Measurements from ENCODE around the gene FMNL2. TPM values are rescaled to one million over a fixed set of nuclear protein-coding genes. Genes with fewer than 3 reads are reported as not detected.

The FMNL2 gene
- total RNA-seq, 1 experiment from 2014 or later, result 28.1 TPM

DNA sequence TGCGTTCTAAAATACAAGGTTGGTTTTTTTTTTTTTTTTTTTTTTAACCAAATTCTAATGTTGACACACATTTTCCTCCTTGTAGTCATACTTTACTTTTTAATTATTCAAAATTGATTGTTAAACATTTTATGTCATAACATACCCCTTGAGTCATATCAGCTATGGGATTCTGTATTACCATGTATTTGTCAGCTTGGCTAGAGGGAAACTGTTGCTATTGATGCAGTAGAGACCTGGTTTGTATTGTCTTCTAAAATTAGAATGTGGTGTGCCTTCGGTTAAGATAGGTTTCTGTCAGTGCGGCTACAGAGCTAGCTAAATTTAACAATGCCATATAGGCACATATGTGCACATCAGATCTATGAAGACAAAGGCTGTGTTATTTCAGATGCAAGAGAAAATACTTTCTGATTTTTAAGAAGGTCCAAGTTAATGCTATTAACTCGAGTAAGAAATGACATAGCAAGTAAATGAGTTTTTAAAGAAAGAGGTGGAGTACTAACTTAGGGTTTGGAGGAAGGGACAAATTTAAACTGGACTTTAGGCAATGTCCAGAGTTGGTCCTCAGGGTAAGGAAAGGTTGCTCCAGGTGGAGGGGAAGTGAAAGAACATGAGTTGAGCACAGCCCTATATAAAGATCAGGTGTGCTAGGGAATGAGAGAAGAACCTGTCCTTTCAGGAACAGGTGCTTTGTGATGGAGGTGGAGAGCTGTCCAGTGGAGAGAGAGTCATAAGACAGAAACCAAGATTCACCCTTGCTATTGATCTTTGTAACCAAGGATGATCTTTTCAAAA, 230.0 kb downstream of the FMNL2 start:
- Histone ChIP-seq H3K27me3 (ENCODE audit: insufficient read depth, low read length) (no peaks in the 10 kb centered on the region), H3K4me1 (ENCODE audit: control insufficient read depth in 1 of 2, insufficient read depth in 2 of 2, low read length in 2 of 2) (no peaks in the 10 kb centered on the region), H3K4me3 (replicated peaks in 1 of 2; ENCODE audit: low read depth in 1 of 2, low read length in 2 of 2) (no peak overlapping the region), H4K20me1 (ENCODE audit: insufficient read depth) (no peaks in the 10 kb centered on the region), H3K27ac (ENCODE audit: low read depth, low read length) (no peak overlapping the region), H3K9me3 (ENCODE audit: control insufficient read depth in 1 of 2, insufficient read depth in 1 of 2, low read depth in 1 of 2, low read length in 2 of 2) (no peaks in the 10 kb centered on the region), H3K4me2 (ENCODE audit: low read length) (no peak overlapping the region), H3K79me2 (ENCODE audit: insufficient read depth, low read length) (no peaks in the 10 kb centered on the region), H3K9ac (ENCODE audit: low read length) (no peak overlapping the region), H2AFZ (ENCODE audit: low read depth, low read length, poor library complexity, severe bottlenecking) (no peak overlapping the region), H3K36me3 (ENCODE audit: control insufficient read depth in 1 of 2, insufficient read depth in 2 of 2, low read length in 2 of 2) (no peaks in the 10 kb centered on the region), H3K9me2 (ENCODE audit: insufficient read depth) (no peaks in the 10 kb centered on the region)
- ChIA-PET CTCF (no interaction called here), POLR2A (no interaction called here), RAD21 (ENCODE audit: low non-redundant PET in 1 of 2, low total read pairs in 2 of 2, uncharacterized antibody in 2 of 2, unreplicated experiment in 2 of 2) (no interaction called here)
- TF ChIP-seq, protein P1, sequence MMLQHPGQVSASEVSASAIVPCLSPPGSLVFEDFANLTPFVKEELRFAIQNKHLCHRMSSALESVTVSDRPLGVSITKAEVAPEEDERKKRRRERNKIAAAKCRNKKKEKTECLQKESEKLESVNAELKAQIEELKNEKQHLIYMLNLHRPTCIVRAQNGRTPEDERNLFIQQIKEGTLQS (IDR thresholded peaks at IDR 0.05), result no peak
- no peak for TF ChIP-seq CEBPB (IDR thresholded peaks at IDR 0.05; ENCODE audit: low read depth)
- no peak for TF ChIP-seq ZFX (IDR thresholded peaks at IDR 0.05)
- no peak for TF ChIP-seq EGR1 (IDR thresholded peaks at IDR 0.05; ENCODE audit: low read depth)
- no peak for TF ChIP-seq ZNF274 (IDR thresholded peaks at IDR 0.05; ENCODE audit: low read depth, low read length)
- TF ChIP-seq, protein P2, sequence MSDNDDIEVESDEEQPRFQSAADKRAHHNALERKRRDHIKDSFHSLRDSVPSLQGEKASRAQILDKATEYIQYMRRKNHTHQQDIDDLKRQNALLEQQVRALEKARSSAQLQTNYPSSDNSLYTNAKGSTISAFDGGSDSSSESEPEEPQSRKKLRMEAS (IDR thresholded peaks at IDR 0.05), result no peak
- TF ChIP-seq POLR2A (IDR thresholded peaks at IDR 0.05; ENCODE audit: borderline replicate concordance, extremely low read depth, insufficient read depth, insufficient read length), result no peak
- TF ChIP-seq CBX3 (IDR thresholded peaks at IDR 0.05; ENCODE audit: low read depth), result no peak
- no peak for TF ChIP-seq TCF7L2 (IDR thresholded peaks at IDR 0.05; ENCODE audit: borderline replicate concordance, extremely low read depth, insufficient read depth, insufficient read length)
- TF ChIP-seq EZH2 (IDR thresholded peaks at IDR 0.05), result no peak
- no peak for TF ChIP-seq SRF (IDR thresholded peaks at IDR 0.05; ENCODE audit: low read depth)
- TF ChIP-seq YY1 (IDR thresholded peaks at IDR 0.05; ENCODE audit: extremely low read depth, insufficient replicate concordance, low read depth, low read length), result no peak
- TF ChIP-seq FOSL1 (IDR thresholded peaks at IDR 0.05; ENCODE audit: low read depth), result no peak
- no peak for TF ChIP-seq EZH2phosphoT487 (IDR thresholded peaks at IDR 0.05; ENCODE audit: borderline replicate concordance)
- no peak for TF ChIP-seq REST (IDR thresholded peaks at IDR 0.05; ENCODE audit: low read depth)
- no peak for TF ChIP-seq POLR2AphosphoS5 (IDR thresholded peaks at IDR 0.05; ENCODE audit: low read depth, low read length)
- TF ChIP-seq RAD21 (IDR thresholded peaks at IDR 0.05; ENCODE audit: low read depth), result no peak
- intact Hi-C loops (cut with micrococcal nuclease), result no loop called here
- DNase-seq (ENCODE audit: low read depth, low spot score) (no peak), ATAC-seq (no peak)
- BruUV-seq (replicated peaks), result no TSS peak

All from HCT116 (cell line).